Measurements from ENCODE around the gene FZD8.

DNA sequence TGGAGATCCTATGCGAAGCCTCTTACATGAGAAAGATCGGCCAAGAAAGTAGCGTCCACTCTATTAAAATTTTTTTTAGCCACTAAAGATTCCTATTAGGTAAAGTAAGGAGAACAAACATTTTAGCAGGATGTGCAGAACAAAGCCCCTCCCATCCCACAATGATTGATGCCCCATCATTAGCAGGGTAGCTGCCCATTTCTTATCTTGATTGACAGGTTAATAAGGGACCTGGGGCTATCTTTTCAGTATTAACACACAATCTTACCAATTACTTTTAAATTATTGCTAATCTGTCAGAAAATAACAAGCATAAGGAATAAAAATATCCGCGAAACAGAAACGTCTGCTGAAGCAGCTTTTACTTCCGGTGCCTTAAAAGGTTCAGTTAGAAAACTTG lies 5.1 kb downstream of the FZD8 start:
- TF ChIP-seq, protein P1, sequence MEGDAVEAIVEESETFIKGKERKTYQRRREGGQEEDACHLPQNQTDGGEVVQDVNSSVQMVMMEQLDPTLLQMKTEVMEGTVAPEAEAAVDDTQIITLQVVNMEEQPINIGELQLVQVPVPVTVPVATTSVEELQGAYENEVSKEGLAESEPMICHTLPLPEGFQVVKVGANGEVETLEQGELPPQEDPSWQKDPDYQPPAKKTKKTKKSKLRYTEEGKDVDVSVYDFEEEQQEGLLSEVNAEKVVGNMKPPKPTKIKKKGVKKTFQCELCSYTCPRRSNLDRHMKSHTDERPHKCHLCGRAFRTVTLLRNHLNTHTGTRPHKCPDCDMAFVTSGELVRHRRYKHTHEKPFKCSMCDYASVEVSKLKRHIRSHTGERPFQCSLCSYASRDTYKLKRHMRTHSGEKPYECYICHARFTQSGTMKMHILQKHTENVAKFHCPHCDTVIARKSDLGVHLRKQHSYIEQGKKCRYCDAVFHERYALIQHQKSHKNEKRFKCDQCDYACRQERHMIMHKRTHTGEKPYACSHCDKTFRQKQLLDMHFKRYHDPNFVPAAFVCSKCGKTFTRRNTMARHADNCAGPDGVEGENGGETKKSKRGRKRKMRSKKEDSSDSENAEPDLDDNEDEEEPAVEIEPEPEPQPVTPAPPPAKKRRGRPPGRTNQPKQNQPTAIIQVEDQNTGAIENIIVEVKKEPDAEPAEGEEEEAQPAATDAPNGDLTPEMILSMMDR (IDR thresholded peaks at IDR 0.05; ENCODE audit: low read length) = no peak
- no peak for TF ChIP-seq EZH2 (optimal IDR thresholded peaks at IDR 0.05; ENCODE audit: low read depth, low read length)
